Hepatocyte (in vitro differentiated cells): Measurements from ENCODE around the gene CCDC183. TPM values are rescaled to one million over a fixed set of nuclear protein-coding genes. Genes with fewer than 3 reads are reported as not detected.
"Not testable (repeated sequence)": the region's sequence is repeated elsewhere in the genome, so short reads cannot be mapped to it uniquely, and the experiment has no call there.

Experiments
- DNase-seq: peaks from one replicate; pipeline ENCODE4 v3.0.0-alpha.2; 2016; ENCODE audit warnings: low spot score
- H2AFZ ChIP-seq: fragments of 200-600 bp; sonication (generic); 2 replicates; pipeline ENCODE4 v1.6.0; 2016; ENCODE audit warnings: antibody characterized with exemption, mild to moderate bottlenecking
- H3K27ac ChIP-seq: fragments of 200-600 bp; sonication (generic); 2 replicates; pipeline ENCODE4 v1.5.1; 2016; ENCODE audit warnings: mild to moderate bottlenecking
- H3K27me3 ChIP-seq: fragments of 200-600 bp; sonication (generic); 2 replicates; pipeline ENCODE4 v1.6.1; 2016
- H3K36me3 ChIP-seq: fragments of 200-600 bp; sonication (generic); replicated peaks from 2 replicates; pipeline ENCODE4 v1.5.1; 2016; ENCODE audit warnings: low read depth; ENCODE audit not compliant: insufficient read depth
- H3K4me1 ChIP-seq: fragments of 200-600 bp; sonication (generic); 2 replicates; pipeline ENCODE4 v1.5.1; 2016; ENCODE audit warnings: mild to moderate bottlenecking, moderate library complexity; ENCODE audit not compliant: insufficient read depth
- H3K4me2 ChIP-seq: fragments of 200-600 bp; sonication (generic); 2 replicates; pipeline ENCODE4 v1.6.0; 2016
- H3K4me3 ChIP-seq: fragments of 200-600 bp; sonication (generic); 2 replicates; pipeline ENCODE4 v1.5.1; 2016; ENCODE audit warnings: mild to moderate bottlenecking
- H3K79me2 ChIP-seq: fragments of 200-600 bp; sonication (generic); 2 replicates; pipeline ENCODE4 v1.6.0; 2017; ENCODE audit warnings: mild to moderate bottlenecking
- H3K9me2 ChIP-seq: fragments of 200-600 bp; sonication (generic); replicated peaks from 2 replicates; pipeline ENCODE4 v1.6.0; 2017; ENCODE audit warnings: mild to moderate bottlenecking; ENCODE audit not compliant: insufficient read depth
- H3K9me3 ChIP-seq: fragments of 200-600 bp; sonication (generic); 2 replicates; pipeline ENCODE4 v1.5.1; 2016; ENCODE audit warnings: low read depth, mild to moderate bottlenecking
- H4K20me1 ChIP-seq: fragments of 200-600 bp; sonication (generic); 2 replicates; pipeline ENCODE4 v1.6.0; 2016; ENCODE audit warnings: mild to moderate bottlenecking; ENCODE audit not compliant: insufficient read depth, poor library complexity, severe bottlenecking
- EZH2 ChIP-seq: fragments of 200-600 bp; sonication (generic); IDR thresholded peaks from 2 replicates; pipeline ENCODE4 v1.6.1; 2016; ENCODE audit warnings: antibody characterized with exemption, mild to moderate bottlenecking, borderline replicate concordance
- EZH2phosphoT487 ChIP-seq: fragments of 200-600 bp; sonication (generic); IDR thresholded peaks from one replicate; pipeline ENCODE4 v1.6.1; 2018; ENCODE audit warnings: antibody characterized with exemption, mild to moderate bottlenecking, low read depth, moderate library complexity; ENCODE audit not compliant: unreplicated experiment, severe bottlenecking
- WGBS: methylation state at CpG from one replicate; pipeline ENCODE4 v1.1.6; 2016; ENCODE audit warnings: low lambda C conversion rate; ENCODE audit errors: missing lambda C conversion rate; 5-methylcytosine and 5-hydroxymethylcytosine counted together
- polyA plus RNA-seq: library from polyadenylated mRNA; unstranded; fragments of >200 nt; fragmentation: Nextera tagmentation; extraction: Ambion mirVana; gene quantifications from 2 replicates; pipeline ENCODE4 v1.2.1, GENCODE V29; 2016
- total RNA-seq: library from RNA; depleted of rRNA; stranded (reverse); fragments of >200 nt; gene quantifications from 2 replicates; pipeline ENCODE4 v1.2.3, GENCODE V29; 2014
- TF ChIP-seq, protein P1 (sequence below): fragments of 200-600 bp; sonication (generic); IDR thresholded peaks from 2 replicates; pipeline ENCODE4 v1.5.1; 2016; ENCODE audit warnings: antibody characterized with exemption, mild to moderate bottlenecking; ENCODE audit not compliant: poor library complexity

The CCDC183 gene
- total and polyA plus RNA-seq, 2 experiments from 2014 or later, result 17.7 to 32.1 TPM

GRCh38 chr9:136763649-136764035, 32.5 kb upstream of the CCDC183 start:
- H3K9me2 ChIP-seq, result no peaks in the 10 kb centered on the region
- H3K27ac ChIP-seq, result no peak overlapping the region
- no peaks in the 10 kb centered on the region for H3K4me1 ChIP-seq
- DNase-seq, result no peak
- H3K4me3 ChIP-seq, result no peak overlapping the region
- 94% methylated on average over 14 of the region's 14 CpGs for WGBS
- no peak overlapping the region for H2AFZ ChIP-seq
- TF ChIP-seq EZH2phosphoT487, result no peak
- TF ChIP-seq, protein P1, sequence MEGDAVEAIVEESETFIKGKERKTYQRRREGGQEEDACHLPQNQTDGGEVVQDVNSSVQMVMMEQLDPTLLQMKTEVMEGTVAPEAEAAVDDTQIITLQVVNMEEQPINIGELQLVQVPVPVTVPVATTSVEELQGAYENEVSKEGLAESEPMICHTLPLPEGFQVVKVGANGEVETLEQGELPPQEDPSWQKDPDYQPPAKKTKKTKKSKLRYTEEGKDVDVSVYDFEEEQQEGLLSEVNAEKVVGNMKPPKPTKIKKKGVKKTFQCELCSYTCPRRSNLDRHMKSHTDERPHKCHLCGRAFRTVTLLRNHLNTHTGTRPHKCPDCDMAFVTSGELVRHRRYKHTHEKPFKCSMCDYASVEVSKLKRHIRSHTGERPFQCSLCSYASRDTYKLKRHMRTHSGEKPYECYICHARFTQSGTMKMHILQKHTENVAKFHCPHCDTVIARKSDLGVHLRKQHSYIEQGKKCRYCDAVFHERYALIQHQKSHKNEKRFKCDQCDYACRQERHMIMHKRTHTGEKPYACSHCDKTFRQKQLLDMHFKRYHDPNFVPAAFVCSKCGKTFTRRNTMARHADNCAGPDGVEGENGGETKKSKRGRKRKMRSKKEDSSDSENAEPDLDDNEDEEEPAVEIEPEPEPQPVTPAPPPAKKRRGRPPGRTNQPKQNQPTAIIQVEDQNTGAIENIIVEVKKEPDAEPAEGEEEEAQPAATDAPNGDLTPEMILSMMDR, result no peak
- no peak for TF ChIP-seq EZH2
- no peak overlapping the region for H3K4me2 ChIP-seq
- no peaks in the 10 kb centered on the region for H3K9me3 ChIP-seq
- no peaks in the 10 kb centered on the region for H4K20me1 ChIP-seq
- no peaks in the 10 kb centered on the region for H3K27me3 ChIP-seq
- H3K79me2 ChIP-seq, result no peaks in the 10 kb centered on the region
- H3K36me3 ChIP-seq, result no peaks in the 10 kb centered on the region

- H3K9me3 ChIP-seq, result no peaks in the 10 kb centered on the region
- H3K4me3 ChIP-seq, result no peak within 1 kb of the TSS
- no peak within 1 kb of the TSS for H2AFZ ChIP-seq
- no peak within 1 kb of the TSS for H3K27ac ChIP-seq
- no peak for DNase-seq
- 93% methylated on average over 14 of the region's 14 CpGs for WGBS
- H4K20me1 ChIP-seq, result no peaks in the 10 kb centered on the region
- no peaks in the 10 kb centered on the region for H3K36me3 ChIP-seq
- no peaks in the 10 kb centered on the region for H3K27me3 ChIP-seq
- no peak within 1 kb of the TSS for H3K4me2 ChIP-seq
- no peaks in the 10 kb centered on the region for H3K4me1 ChIP-seq
- TF ChIP-seq, protein P1, result no peak
- no peak for TF ChIP-seq EZH2
- H3K79me2 ChIP-seq, result no peaks in the 10 kb centered on the region
- no peaks in the 10 kb centered on the region for H3K9me2 ChIP-seq
Measured at GRCh38 chr9:136764301-136764891, 31.7 kb upstream of the CCDC183 start, which contains the start of gene LCN15. LCN15 (minus strand) TSS chr9:136764518; CDS start chr9:136764488, 30 bp downstream.

GRCh38 chr9:136765041-136765440, 31.1 kb upstream of the CCDC183 start:
- H2AFZ ChIP-seq, result no peak overlapping the region
- H3K9me3 ChIP-seq, result no peaks in the 10 kb centered on the region
- WGBS, result 92% methylated on average over 14 of the region's 14 CpGs
- H3K4me1 ChIP-seq, result no peaks in the 10 kb centered on the region
- no peaks in the 10 kb centered on the region for H3K27me3 ChIP-seq
- no peak overlapping the region for H3K4me2 ChIP-seq
- H4K20me1 ChIP-seq, result no peaks in the 10 kb centered on the region
- no peaks in the 10 kb centered on the region for H3K79me2 ChIP-seq
- TF ChIP-seq EZH2 (no peak), EZH2phosphoT487 (no peak)
- TF ChIP-seq, protein P1, result no peak
- no peak overlapping the region for H3K4me3 ChIP-seq
- no peak for DNase-seq
- H3K27ac ChIP-seq, result no peak overlapping the region
- H3K9me2 ChIP-seq, result no peaks in the 10 kb centered on the region
- no peaks in the 10 kb centered on the region for H3K36me3 ChIP-seq

DNA sequence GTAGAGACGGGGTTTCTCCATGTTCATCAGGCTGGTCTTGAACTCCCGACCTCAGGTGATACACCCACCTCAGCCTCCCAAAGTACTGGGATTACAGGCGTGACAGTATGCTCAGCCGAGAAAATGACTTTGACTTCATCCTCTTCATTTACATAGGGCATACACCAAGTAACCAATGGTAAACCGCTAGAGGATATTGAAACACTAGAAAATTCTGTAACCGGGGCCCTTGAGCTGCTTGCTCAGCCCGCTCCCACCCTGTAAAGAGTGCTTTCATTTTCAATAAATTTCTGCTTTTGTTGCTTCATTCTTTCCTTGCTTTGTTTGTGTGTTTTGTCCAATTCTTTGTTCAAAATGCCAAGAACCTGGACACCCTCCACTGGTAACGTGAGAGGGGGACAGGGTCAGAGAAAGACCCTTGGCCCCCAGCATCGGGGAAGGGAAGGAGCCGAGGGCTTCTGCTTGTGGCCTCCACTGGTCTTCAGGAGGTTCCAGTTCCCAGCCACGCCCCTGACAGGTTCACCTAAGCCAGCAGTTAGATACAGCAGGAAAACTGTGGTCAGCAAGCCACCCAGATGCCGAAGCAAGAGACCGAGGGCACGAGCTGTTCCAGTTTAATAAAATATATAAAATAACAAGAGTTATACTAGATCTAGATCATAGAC, 30.3 kb upstream of the CCDC183 start:
- H3K9me2 ChIP-seq, H3K27me3 ChIP-seq, H3K4me1 ChIP-seq, H2AFZ ChIP-seq, H3K9me3 ChIP-seq, H3K4me2 ChIP-seq, H3K36me3 ChIP-seq, H3K27ac ChIP-seq, DNase-seq, H4K20me1 ChIP-seq, H3K4me3 ChIP-seq, H3K79me2 ChIP-seq: not testable (repeated sequence)
- 81% methylated on average over 14 of the region's 14 CpGs for WGBS
